ENCODE measurements around the gene HS6ST3.

- TF ChIP-seq CTCF (IDR thresholded peaks at IDR 0.05) = no peak
- TF ChIP-seq POLR2A (IDR thresholded peaks at IDR 0.05) = no peak
These were observed 582.1 kb downstream of the HS6ST3 start for GRCh38 chr13:96672016-96672415.
